ENCODE measurements around the gene SH3TC1. TPM values are rescaled to one million over a fixed set of nuclear protein-coding genes. Genes with fewer than 3 reads are reported as not detected.

SH3TC1 gene
- total and polyA plus RNA-seq, 2 of the 13 experiments (the other 11 are each of a cell fraction or from before 2014, with no cell fraction given) = 14.9 to 21.8 TPM

DNA sequence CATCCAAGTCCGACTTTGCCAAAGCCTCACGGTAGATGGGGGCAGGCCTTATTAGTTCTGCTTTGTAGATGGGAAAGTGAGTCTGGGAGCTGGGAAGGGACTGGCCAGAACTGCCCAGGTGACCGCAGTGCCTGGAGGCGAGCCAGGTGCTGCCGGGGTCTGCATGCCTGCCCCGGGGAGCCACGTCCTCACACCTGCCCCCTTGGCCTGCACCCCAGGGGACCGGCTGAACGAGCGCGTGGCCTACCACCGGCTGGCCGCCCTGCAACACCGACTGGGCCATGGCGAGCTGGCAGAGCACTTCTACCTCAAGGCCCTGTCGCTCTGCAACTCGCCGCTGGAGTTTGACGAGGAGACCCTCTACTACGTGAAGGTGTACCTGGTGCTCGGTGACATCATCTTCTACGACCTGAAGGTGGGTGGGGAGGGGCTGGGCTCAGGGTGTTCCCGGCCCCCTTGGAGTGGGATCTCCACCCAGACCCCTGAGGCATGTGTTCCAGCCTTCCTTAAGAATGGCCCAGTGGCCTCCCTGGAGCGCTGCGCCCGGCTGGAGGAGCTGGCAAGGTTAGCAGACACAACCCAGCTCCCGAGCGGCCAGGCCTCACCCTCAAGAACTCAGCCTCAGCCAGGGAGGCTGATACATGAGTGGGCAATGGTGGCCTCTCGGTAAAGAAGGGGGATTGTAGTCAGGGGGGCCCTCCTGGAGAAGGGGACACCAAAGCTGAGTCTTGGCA is 38.3 kb downstream of the SH3TC1 start:
- Histone ChIP-seq H3K36me3 (replicated peaks in 1 of 2; ENCODE audit: control insufficient read depth in 1 of 2, insufficient read depth in 2 of 2, low read length in 2 of 2) (peaks cover 22 to 58% of the 10 kb centered on the region in 2 experiments), H4K20me1 (ENCODE audit: insufficient read depth, low read length) (peaks cover 9% of the 10 kb centered on the region; the same call in 1 of the 2 replicates), H3K27ac (ENCODE audit: extremely low read length, insufficient read depth, low read length) (no peak overlapping the region), H3K27me3 (ENCODE audit: control insufficient read depth in 1 of 2, insufficient read depth in 2 of 2, low read length in 2 of 2) (no peaks in the 10 kb centered on the region), H3K9ac (ENCODE audit: insufficient read depth, low read depth, low read length) (no peak overlapping the region), H3K4me2 (ENCODE audit: low read depth, low read length) (peak overlapping the region; percentile 11; the same call in 1 of the 2 replicates), H2AFZ (ENCODE audit: low read length) (no peak overlapping the region), H3K4me3 (replicated peaks in 1 of 3; ENCODE audit: insufficient read depth in 1 of 3, low read depth in 2 of 3, low read length in 3 of 3) (no peak overlapping the region), H3K4me1 (ENCODE audit: insufficient read depth, low read length) (peaks cover 39% of the 10 kb centered on the region), H3K79me2 (ENCODE audit: insufficient read depth, low read length) (no peaks in the 10 kb centered on the region), H3K9me3 (ENCODE audit: low read length) (no peaks in the 10 kb centered on the region)
- no peak for ATAC-seq
- TF ChIP-seq ZFY (CRISPR knock-in tag; IDR thresholded peaks at IDR 0.05) (no peak), ZNF383 (CRISPR knock-in tag; IDR thresholded peaks at IDR 0.05; ENCODE audit: borderline replicate concordance) (no peak), ATF7 (IDR thresholded peaks at IDR 0.05) (peak; percentile 19; the same call in 1 of the 2 replicates), ATF7 (CRISPR knock-in tag; IDR thresholded peaks at IDR 0.05) (no peak)
- 100% methylated on average over 3 of the region's 29 CpGs for WGBS (ENCODE audit: low lambda C conversion rate)
- intact Hi-C loops (cut with micrococcal nuclease; ENCODE audit: unreplicated experiment) = no loop called here
- in situ Hi-C loops (cut with HindIII; ENCODE audit: extremely low pct_ligation_motif_present, low pct_unique_long_range_greater_than_20kb) = no loop called here
- FAIRE-seq = no peak
- no TSS peak for BruUV-seq (replicated peaks)
- DNase-seq (ENCODE audit: low spot score) = no peak
- CTCF ChIA-PET (ENCODE audit: low intra/inter-chr PET ratio, low total read pairs) = interaction anchor here (1.1 to 1.3 kb wide), 2 partner anchors 61 to 166 kb away, joined by 3 read pairs; no protein-coding TSS in a partner anchor
- POLR2A ChIA-PET = interaction anchor here (1.2 to 1.3 kb wide), 2 partner anchors 10 to 39 kb away, joined by 3 to 5 read pairs; no protein-coding TSS in a partner anchor

- ChIA-PET CTCF (ENCODE audit: low intra/inter-chr PET ratio, low total read pairs) (interaction anchor here (1.1 to 1.3 kb wide), 2 partner anchors 61 to 165 kb away, joined by 3 read pairs; no protein-coding TSS in a partner anchor), POLR2A (interaction anchor here (1.2 to 1.4 kb wide), 4 partner anchors 11 to 61 kb away, joined by 3 to 7 read pairs (median 4); no protein-coding TSS in a partner anchor)
- intact Hi-C loops (cut with micrococcal nuclease; ENCODE audit: unreplicated experiment) = loop anchor here (1.0 kb wide), 1 partner anchor 61 kb away; no protein-coding TSS in a partner anchor
- Histone ChIP-seq H3K4me1 (ENCODE audit: insufficient read depth, low read length) (peaks cover 42% of the 10 kb centered on the region), H3K27ac (ENCODE audit: extremely low read length, insufficient read depth, low read length) (peak overlapping the region; percentile 63), H3K9me3 (ENCODE audit: low read length) (no peaks in the 10 kb centered on the region), H4K20me1 (ENCODE audit: insufficient read depth, low read length) (peaks cover 9% of the 10 kb centered on the region; the same call in 1 of the 2 replicates), H3K27me3 (ENCODE audit: control insufficient read depth in 1 of 2, insufficient read depth in 2 of 2, low read length in 2 of 2) (no peaks in the 10 kb centered on the region), H3K4me2 (ENCODE audit: low read depth, low read length) (peak overlapping the region; percentile 12; the same call in 1 of the 2 replicates), H3K4me3 (replicated peaks in 1 of 3; ENCODE audit: insufficient read depth in 1 of 3, low read depth in 2 of 3, low read length in 3 of 3) (no peak overlapping the region), H3K9ac (ENCODE audit: insufficient read depth, low read depth, low read length) (0 out of 2 replicates have a peak overlapping the region, but pooled peaks have one; percentile 13), H3K79me2 (ENCODE audit: insufficient read depth, low read length) (no peaks in the 10 kb centered on the region), H3K36me3 (replicated peaks in 1 of 2; ENCODE audit: control insufficient read depth in 1 of 2, insufficient read depth in 2 of 2, low read length in 2 of 2) (peaks cover 22 to 55% of the 10 kb centered on the region in 2 experiments), H2AFZ (ENCODE audit: low read length) (no peak overlapping the region)
- TF ChIP-seq CEBPB (IDR thresholded peaks at IDR 0.05; ENCODE audit: borderline replicate concordance, low read depth, low read length) (peak; percentile 16; the same call in 1 of the 2 replicates), DNMT1 (CRISPR knock-in tag; IDR thresholded peaks at IDR 0.05) (0 out of 2 replicates have a peak, but pooled peaks have one; percentile 31), ZNF24 (IDR thresholded peaks at IDR 0.05) (no peak), REST (IDR thresholded peaks at IDR 0.05; ENCODE audit: borderline replicate concordance in 1 of 2, low read depth in 1 of 2, low read length in 2 of 2) (no peak)
- TF ChIP-seq, protein P1, sequence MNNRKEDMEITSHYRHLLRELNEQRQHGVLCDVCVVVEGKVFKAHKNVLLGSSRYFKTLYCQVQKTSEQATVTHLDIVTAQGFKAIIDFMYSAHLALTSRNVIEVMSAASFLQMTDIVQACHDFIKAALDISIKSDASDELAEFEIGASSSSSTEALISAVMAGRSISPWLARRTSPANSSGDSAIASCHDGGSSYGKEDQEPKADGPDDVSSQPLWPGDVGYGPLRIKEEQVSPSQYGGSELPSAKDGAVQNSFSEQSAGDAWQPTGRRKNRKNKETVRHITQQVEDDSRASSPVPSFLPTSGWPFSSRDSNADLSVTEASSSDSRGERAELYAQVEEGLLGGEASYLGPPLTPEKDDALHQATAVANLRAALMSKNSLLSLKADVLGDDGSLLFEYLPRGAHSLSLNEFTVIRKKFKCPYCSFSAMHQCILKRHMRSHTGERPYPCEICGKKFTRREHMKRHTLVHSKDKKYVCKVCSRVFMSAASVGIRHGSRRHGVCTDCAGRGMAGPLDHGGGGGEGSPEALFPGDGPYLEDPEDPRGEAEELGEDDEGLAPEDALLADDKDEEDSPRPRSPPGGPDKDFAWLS (CRISPR knock-in tag; IDR thresholded peaks at IDR 0.05; ENCODE audit: borderline replicate concordance) = no peak
- in situ Hi-C loops (cut with HindIII; ENCODE audit: extremely low pct_ligation_motif_present, low pct_unique_long_range_greater_than_20kb) = no loop called here
- no peak for FAIRE-seq
- ATAC-seq = peak; percentile 1; the same call in 1 of the 3 replicates
- BruUV-seq (replicated peaks) = no TSS peak
- WGBS (ENCODE audit: low lambda C conversion rate) = 91% methylated on average over 4 of the region's 14 CpGs
- DNase-seq (ENCODE audit: low spot score) = no peak
Observed at GRCh38 chr4:8238036-8238511, 39.0 kb downstream of the SH3TC1 start.

All from HepG2 (cell line).